Nephron progenitor cell (in vitro differentiated cells): ENCODE results near the gene EYA2.
A peak's percentile ranks its signal among the peaks of the same experiment; 100 is the strongest.

ENCODE experiments used
- DNase-seq: peaks from one replicate; pipeline ENCODE4 v3.0.0; 2021
- H3K27ac Mint-ChIP-seq: 2 replicates; pipeline ENCODE4 v1.8.0; 2021; ENCODE audit warnings: mild to moderate bottlenecking, moderate library complexity, mixed read lengths
- H3K27me3 Mint-ChIP-seq: 2 replicates; pipeline ENCODE4 v1.8.0; 2021; ENCODE audit warnings: mild to moderate bottlenecking, low read depth, mixed read lengths; ENCODE audit not compliant: poor library complexity
- H3K36me3 Mint-ChIP-seq: 2 replicates; pipeline ENCODE4 v1.8.0; 2021; ENCODE audit warnings: low read depth, mixed read lengths
- H3K4me1 Mint-ChIP-seq: 2 replicates; pipeline ENCODE4 v1.8.0; 2021; ENCODE audit warnings: mixed read lengths
- H3K4me3 Mint-ChIP-seq: 2 replicates; pipeline ENCODE4 v1.8.0; 2021; ENCODE audit warnings: mild to moderate bottlenecking, moderate library complexity, mixed read lengths
- H3K9me3 Mint-ChIP-seq: 2 replicates; pipeline ENCODE4 v1.8.0; 2021; ENCODE audit warnings: mild to moderate bottlenecking, moderate library complexity, mixed read lengths
- CTCF ChIP-seq: fragments of 200-600 bp; sonication (generic); IDR thresholded peaks from 2 replicates; pipeline ENCODE4 v1.5.0; 2021; ENCODE audit warnings: antibody characterized with exemption

The EYA2 gene

GRCh38 chr20:46903256-46903655 lies 8.6 kb downstream of the EYA2 start:
- no peak for DNase-seq
- peaks cover 57% of the 10 kb centered on the region for H3K4me1 Mint-ChIP-seq
- TF ChIP-seq CTCF = no peak
- H3K9me3 Mint-ChIP-seq = no peaks in the 10 kb centered on the region
- H3K4me3 Mint-ChIP-seq = no peak overlapping the region
- no peaks in the 10 kb centered on the region for H3K36me3 Mint-ChIP-seq
- H3K27me3 Mint-ChIP-seq = peaks cover 16% of the 10 kb centered on the region
- no peak overlapping the region for H3K27ac Mint-ChIP-seq

- Mint-ChIP-seq H3K4me1 (peaks cover 51% of the 10 kb centered on the region), H3K36me3 (no peaks in the 10 kb centered on the region)
These were observed 9.3 kb downstream of the EYA2 start for GRCh38 chr20:46903937-46904336.

GRCh38 chr20:46905364-46906125 lies 10.9 kb downstream of the EYA2 start:
- no peak overlapping the region for H3K4me3 Mint-ChIP-seq
- H3K27me3 Mint-ChIP-seq = peaks cover 17% of the 10 kb centered on the region
- H3K27ac Mint-ChIP-seq = no peak overlapping the region
- H3K36me3 Mint-ChIP-seq = peaks cover 4% of the 10 kb centered on the region
- H3K9me3 Mint-ChIP-seq = no peaks in the 10 kb centered on the region
- no peak for DNase-seq
- no peak for TF ChIP-seq CTCF
- peaks cover 35% of the 10 kb centered on the region for H3K4me1 Mint-ChIP-seq

More at GRCh38 chr20:46903937-46904336, 9.3 kb downstream of the EYA2 start:
- no peaks in the 10 kb centered on the region for H3K9me3 Mint-ChIP-seq
- H3K27ac Mint-ChIP-seq = no peak overlapping the region
- no peak for DNase-seq
- no peak for TF ChIP-seq CTCF
- H3K4me3 Mint-ChIP-seq = no peak overlapping the region
- H3K27me3 Mint-ChIP-seq = peaks cover 16% of the 10 kb centered on the region

- H3K4me3 Mint-ChIP-seq = no peak overlapping the region
- no peak for TF ChIP-seq CTCF
- no peak overlapping the region for H3K27ac Mint-ChIP-seq
- peaks cover 22% of the 10 kb centered on the region for H3K36me3 Mint-ChIP-seq
- H3K4me1 Mint-ChIP-seq = peaks cover 15% of the 10 kb centered on the region
- no peak for DNase-seq
- peaks cover 12% of the 10 kb centered on the region for H3K27me3 Mint-ChIP-seq
- H3K9me3 Mint-ChIP-seq = peaks cover 24% of the 10 kb centered on the region
These were observed 18.8 kb downstream of the EYA2 start for GRCh38 chr20:46913329-46914044.

- Mint-ChIP-seq H3K27ac (peak overlapping the region; percentile 14), H3K27me3 (peaks cover 11% of the 10 kb centered on the region), H3K9me3 (peaks cover 38% of the 10 kb centered on the region), H3K4me1 (peaks cover 15% of the 10 kb centered on the region), H3K36me3 (peaks cover 31% of the 10 kb centered on the region), H3K4me3 (no peak overlapping the region)
- DNase-seq = no peak
- TF ChIP-seq CTCF = no peak
These were observed 20.2 kb downstream of the EYA2 start for GRCh38 chr20:46914789-46915379.
